ENCODE results near the gene OVOL2.

GRCh38 chr20:18048176-18048575 lies 9.5 kb downstream of the OVOL2 start:
- TF ChIP-seq EZH2 (IDR thresholded peaks at IDR 0.05; ENCODE audit: insufficient read depth, poor library complexity, severe bottlenecking) (no peak), EZH2phosphoT487 (IDR thresholded peaks at IDR 0.05; ENCODE audit: insufficient read depth, low read depth) (no peak)

Measured in GM23248 (cell line).